ENCODE measurements around the gene SLC17A4.

Gene SLC17A4

GRCh38 chr6:25750906-25751305 is 3.6 kb upstream of the SLC17A4 start:
- DNase-seq: no peak

DNA sequence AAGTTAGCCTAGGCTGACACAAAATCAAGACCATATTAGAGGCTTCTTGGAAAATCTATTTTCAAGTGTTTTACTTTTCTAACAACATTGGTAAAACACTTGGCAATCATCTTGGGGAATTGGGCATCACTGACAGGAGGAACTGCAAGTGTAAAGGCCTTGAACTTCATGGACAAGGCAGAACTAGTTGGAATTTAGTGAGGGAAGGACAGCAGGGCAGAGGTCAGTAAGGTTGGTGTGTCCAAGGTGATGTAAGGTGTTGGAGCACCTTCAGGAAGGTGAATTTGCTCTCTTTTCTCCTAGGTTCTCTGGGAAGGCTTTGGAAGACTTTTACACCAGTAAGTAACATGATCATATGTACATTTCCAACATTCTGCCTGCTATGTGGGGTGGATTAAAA is 1.5 kb upstream of the SLC17A4 start:
- DNase-seq: no peak

DNA sequence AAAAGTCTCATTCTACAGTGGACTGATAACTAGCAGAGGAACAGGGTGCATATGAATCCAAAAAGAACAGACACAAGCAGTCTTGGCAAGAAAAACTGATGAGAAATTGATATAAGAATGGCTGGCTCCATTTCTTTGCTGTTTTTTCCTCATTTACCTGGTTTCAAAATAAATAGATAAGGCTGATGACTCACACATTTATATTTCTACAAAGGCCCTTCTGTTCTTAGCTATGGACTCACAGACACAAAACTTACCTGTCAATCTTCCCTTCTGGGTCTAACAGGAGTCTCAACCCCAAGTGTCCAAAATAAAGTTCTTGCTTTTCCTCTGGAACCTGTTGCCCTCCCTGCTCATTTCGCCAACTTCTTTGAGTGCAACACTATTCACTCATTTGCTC is 941 bp downstream of the SLC17A4 start:
- DNase-seq: no peak

DNA sequence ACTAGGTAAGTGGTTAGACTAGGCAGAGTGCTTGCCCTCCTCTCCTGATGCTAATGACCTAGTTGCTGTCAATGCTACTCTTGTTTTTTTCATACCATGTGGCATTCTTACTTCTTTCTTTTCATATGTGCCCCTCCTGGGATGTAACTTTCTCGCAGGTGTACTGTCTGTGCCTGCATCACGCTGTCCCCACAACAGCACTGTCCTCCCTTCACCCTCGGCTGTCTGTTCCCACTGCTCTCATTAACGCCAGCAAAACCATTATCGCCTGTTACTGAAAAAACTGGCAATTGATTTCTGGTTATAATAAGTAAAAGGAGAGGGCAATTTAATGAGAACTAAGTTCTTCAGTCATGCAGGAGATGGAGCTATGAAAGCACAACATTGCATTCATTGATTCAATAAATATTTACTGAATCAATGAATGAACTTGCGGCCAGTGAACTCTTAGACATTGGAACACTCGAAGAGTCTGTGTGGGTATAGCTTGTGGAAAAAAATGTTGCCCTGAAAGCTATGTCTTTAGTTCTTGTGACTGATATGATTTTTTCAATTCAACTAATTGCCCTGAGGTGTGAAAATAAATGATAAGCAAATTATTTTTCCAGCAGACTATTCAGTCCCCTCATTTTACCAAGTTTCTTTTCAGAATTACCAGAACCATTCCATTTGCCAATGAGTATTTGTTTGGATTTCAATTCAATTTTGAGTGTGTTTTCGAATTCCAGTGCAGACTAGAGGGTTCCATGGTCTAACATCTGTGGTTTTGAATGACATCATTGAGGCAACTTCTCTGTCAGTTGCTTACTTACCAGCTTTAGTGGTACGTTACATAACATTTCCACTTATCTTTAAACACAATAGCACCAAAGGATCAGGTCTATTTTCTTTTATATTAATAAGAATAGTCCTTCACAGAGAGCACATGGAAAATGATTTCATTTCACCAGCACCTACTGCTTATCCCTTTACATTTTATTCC is 2.1 kb downstream of the SLC17A4 start:
- no peak for DNase-seq

DNA sequence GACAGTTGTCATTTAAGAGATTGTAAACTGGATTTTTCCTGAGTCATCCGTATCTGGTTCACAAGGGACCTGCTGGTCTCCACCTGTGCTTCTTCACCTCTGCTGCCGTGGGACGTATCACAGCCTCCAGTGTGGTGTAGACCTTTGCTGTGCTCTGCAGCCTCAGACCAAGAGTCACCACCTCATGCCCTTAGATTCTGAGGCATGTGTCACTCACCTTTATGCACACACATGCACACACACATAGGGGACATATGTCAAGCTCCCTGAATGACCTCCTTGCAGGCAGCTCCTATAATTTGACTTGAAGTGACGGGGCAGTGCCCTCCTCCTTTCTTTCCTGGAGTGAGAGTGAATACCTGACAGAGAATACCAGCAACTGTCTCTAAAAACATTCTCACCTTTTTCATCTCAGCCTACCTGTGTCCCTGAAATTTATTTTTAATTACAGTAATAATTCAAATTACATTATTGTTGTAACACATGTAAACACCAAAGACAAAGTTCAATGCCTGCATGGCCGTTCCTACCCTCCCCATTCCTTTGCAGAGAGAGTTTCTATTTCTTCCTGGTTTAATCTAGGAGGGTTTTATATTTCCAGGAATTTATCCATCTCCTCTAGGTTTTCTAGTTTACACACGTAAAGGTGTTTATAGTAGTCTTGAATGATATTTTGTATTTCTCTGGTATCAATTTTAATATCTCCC is 3.5 kb downstream of the SLC17A4 start:
- no peak for DNase-seq

DNA sequence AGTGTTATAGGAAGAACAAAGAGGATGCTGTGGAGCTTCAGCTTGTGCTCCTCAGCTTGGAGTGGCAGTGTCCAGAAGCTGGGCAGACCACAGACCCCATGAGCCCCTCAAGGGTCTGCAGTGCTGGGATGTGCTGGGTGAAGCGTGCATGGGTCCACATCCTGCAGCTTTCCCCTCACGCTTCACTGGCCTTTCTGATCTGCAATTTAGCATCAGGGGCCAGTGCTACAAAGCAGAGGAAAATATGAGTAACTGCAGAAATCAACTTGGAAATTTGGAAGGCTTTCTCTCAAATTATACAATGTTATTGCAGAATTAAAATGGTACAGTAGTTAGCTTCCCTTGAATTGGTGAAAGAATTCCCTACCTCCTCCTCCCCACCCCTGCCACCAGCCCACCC is 10.1 kb downstream of the SLC17A4 start:
- no peak for DNase-seq

DNA sequence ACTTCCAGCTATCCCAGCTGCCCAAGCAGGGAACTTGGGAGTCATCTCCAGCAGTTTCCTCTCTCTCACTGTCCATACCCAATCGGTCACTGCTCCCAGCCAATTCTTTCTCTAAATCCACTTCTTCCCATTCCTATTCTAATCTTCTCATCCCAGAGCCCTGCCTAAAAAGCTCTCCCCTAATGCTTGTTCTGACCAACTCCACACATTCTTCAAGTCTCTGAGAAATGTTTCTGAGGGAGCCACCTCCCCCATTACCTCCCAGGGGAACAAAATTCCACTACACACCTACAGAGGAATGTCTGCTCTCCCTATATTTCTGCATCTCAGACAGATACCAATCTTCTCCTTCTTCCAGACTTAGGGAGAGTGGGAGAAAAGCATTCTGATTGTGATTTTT is 14.0 kb downstream of the SLC17A4 start:
- no peak for DNase-seq

DNA sequence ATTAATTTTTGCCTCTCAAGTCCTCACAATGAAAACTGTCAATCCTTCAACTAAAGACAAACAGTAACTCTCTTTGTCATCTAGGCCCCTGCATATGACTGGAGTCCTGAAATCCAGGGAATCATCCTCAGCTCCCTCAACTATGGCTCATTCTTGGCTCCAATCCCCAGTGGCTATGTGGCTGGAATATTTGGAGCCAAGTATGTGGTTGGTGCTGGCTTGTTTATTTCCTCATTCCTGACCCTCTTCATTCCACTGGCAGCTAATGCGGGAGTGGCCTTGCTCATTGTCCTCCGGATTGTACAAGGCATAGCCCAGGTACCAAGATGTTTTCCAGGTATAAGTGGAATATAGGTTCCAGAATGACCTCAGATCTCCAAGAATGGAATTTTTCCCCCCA is 15.4 kb downstream of the SLC17A4 start:
- no peak for DNase-seq

DNA sequence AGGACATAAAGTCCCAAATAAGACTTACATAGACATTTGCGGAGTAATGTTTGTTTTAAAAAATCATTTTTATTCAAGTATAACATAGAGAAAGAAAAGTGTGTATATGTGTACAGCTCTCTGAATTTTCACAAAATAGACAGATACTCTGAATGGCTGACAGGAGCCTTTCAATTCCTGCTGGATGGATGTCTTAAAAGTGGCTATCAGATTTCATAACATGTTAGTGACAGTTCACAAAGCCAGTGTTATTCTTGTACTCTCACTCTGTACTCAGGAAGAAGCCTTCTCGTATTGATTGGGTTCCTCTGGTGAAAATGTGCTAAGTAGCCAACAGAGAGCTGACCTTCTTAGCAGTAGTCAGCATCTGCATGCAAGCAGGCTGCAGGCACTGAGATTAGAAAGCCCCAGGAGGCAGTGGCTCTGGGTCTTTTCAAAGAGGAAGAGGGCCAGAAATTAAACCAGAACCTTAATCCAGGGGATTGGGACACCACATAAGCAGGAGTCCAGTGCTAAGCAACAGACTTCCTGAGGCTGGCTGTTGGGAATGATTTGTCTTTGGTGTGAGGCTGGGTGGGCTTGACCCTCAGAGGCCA is 19.7 kb downstream of the SLC17A4 start:
- DNase-seq: no peak

GRCh38 chr6:25777031-25777430 is 22.5 kb downstream of the SLC17A4 start:
- DNase-seq: no peak

DNA sequence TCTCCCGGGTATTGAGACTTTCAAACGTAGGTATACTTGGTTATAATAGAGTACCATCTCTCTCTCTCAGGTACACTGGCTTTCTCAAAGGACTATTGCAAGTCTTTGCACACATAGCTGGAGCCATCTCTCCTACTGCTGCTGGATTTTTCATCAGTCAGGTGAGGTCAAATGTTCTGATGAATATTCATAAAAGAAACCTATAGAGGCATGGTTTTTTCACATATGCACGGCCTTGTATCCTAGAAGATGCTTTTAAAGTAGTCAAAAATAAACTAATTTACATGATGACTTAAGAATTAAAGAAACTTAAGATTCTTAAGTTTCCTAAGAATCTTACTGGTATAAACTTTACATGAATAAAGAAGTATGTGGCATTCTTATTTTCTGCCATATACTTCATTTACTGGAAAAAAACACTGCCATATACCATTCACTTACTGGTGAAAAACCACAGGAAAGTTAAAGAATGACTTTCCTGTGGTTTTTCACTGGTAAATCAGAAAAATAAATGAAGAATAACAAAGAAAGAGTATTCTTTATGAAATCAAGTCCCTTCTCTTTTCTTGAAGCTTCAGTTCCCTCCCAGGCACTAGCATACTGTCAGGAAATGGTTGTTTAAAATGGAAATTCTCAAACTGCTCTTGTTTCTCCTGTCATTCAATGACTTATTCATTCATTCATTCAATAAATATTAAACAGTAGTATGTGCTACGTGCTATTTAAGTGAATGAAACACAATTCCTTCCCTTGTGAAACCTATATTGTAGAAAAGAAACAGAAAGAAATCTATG is 23.5 kb downstream of the SLC17A4 start:
- DNase-seq: no peak

DNA sequence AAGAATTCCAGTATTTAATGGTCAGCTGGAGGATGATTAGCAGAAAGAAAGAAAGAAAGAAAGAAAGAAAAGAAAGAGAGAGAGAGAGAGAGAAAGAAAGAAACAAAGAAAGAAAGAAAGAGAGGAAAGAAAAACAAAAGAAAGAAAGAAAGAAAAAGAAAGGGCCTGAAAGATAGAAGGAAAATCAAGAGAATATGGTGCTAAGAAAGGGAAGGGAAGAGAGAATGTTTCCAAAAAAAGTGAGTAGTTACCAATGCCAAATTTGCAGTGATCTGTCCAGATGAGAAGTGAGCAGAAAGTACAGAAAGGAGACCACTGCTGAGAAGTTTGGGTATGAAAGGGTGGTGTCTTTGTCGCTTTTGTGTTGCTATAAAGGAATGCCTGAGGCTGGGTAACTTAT is 26.6 kb downstream of the SLC17A4 start:
- no peak for DNase-seq

GRCh38 chr6:25787428-25787827 is 32.9 kb downstream of the SLC17A4 start:
- no peak for DNase-seq

GRCh38 chr6:25788305-25788922 is 33.9 kb downstream of the SLC17A4 start:
- DNase-seq: peak; percentile 54

- DNase-seq: no peak
Measured at GRCh38 chr6:25789475-25789874, 34.9 kb downstream of the SLC17A4 start.

DNA sequence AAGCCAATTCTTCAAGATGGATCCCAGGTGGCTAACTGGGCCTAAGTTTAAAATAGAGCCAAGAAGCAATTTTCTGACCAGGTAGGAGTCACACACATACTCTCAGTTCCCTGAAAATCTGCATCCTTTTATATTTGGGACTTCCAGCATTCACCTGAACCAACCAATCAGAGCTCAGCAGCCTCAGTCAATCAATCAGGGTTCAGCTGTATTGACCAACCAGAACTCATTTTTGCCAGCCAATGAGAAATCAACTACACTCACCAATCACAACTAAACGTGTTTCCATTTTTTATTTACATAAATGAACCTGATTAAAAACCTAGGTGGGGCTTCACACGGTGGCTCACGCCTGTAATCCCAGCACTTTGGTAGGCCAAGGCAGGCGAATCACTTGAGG is 37.5 kb downstream of the SLC17A4 start:
- no peak for DNase-seq

- no peak for DNase-seq
Measured at GRCh38 chr6:25793970-25794369, 39.4 kb downstream of the SLC17A4 start.

DNA sequence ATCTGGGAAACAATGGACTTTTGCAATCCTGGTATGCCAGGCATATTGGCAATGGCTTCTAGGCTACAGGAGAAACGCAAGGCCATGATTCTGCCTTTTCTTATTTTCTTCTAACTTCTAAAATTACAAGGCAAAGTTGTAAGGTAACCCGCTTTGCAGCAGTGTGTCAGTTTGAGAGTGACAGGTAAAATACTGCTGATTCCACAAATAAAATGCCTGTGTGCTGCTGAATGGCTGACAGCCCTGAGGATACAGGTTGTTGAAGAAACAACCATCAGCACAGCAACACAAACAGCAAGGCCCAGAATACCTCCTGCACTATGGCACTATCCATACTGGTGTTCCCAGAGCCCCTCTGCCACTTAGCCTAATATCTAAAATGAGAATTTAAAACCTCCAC is 40.2 kb downstream of the SLC17A4 start:
- no peak for DNase-seq

GRCh38 chr6:25801436-25801835 is 46.9 kb downstream of the SLC17A4 start:
- DNase-seq: no peak

DNA sequence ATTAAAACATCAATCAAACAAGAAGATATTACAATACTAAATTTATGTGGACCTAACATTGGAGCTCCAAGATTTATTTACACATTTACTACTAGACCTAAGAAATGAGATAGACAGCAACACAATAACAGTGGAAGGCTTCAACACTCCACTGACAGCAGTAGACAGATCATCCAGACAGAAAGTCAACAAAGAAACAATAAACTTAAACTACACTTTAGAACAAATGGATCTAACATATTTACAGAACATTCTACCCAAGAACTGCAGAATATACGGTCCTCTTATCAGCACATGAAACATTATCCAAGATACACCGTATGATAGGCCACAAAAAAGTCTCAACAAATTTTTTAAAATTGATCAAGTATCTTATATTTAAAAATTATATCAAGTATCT is 50.3 kb downstream of the SLC17A4 start:
- no peak for DNase-seq

DNA sequence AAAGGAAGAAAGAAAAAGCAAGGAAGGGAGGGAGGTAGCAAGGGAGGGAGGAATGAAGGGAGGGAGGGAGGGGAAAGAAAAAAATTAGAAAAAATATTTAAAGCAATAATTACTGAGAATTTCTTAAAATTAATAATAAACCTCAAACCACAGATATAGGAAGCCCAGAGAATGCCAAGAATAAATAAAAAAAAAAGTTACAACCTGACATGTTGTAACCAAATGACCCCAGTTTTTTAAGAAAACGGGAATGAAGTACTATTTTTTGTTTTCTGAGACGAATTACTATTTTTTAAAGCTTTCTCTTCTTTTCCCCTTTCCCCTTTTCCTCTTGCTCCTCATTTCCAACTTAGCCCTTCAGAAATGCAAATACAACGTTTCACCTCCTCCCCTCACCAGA is 60.7 kb downstream of the SLC17A4 start:
- DNase-seq: no peak

DNA sequence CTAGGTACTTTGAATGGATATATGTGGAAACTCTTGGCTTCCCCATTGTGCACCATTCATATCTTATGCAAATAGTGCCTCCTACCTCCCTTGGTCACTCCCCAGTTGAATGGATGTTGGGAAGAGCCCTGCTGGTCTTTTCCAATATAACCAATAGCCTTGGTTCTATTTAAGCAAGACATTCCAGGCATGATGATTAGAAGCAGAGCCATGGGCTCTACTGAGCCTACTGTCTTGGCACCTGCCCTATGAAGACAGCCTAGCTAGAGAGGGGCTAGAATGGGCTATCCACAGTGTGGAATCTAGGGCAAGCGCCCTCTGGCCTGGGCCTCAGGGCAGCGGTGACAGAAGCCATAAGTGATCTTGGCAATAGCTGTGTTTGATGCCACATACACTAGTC is 61.7 kb downstream of the SLC17A4 start:
- no peak for DNase-seq

- no peak for DNase-seq
Measured at GRCh38 chr6:25821341-25821740, 66.8 kb downstream of the SLC17A4 start.
